Osteoblast (primary cell): ENCODE results near the gene PON1. TPM values are rescaled to one million over a fixed set of nuclear protein-coding genes. Genes with fewer than 3 reads are reported as not detected.
A peak's percentile ranks its signal among the peaks of the same experiment; 100 is the strongest.

ENCODE experiments used
- DNase-seq: peaks from one replicate; pipeline ENCODE4 v3.0.0; 2011; ENCODE audit warnings: low spot score, mixed read lengths; ENCODE audit not compliant: insufficient read length; ENCODE audit errors: missing footprints
- H2AFZ ChIP-seq: 2 replicates; pipeline ENCODE4 v1.6.0; 2011; ENCODE audit warnings: mild to moderate bottlenecking, low read length
- H3K27ac ChIP-seq: 2 replicates; pipeline ENCODE4 v1.5.1; 2011; ENCODE audit warnings: mild to moderate bottlenecking, low read depth, low read length, moderate library complexity
- H3K27me3 ChIP-seq: 2 replicates; pipeline ENCODE4 v1.6.0; 2012; ENCODE audit warnings: mild to moderate bottlenecking, control low read depth, inconsistent platforms, low read length, moderate library complexity; ENCODE audit not compliant: insufficient read depth
- H3K36me3 ChIP-seq: 2 replicates; pipeline ENCODE4 v1.5.1; 2011; ENCODE audit warnings: mild to moderate bottlenecking, low read length, control low read depth, moderate library complexity; ENCODE audit not compliant: insufficient read depth
- H3K4me1 ChIP-seq: 2 replicates; pipeline ENCODE4 v1.5.1; 2011; ENCODE audit warnings: mild to moderate bottlenecking, low read length, control low read depth, moderate library complexity; ENCODE audit not compliant: insufficient read depth
- H3K4me2 ChIP-seq: 2 replicates; pipeline ENCODE4 v1.6.0; 2011; ENCODE audit warnings: mild to moderate bottlenecking, low read length; ENCODE audit not compliant: insufficient read depth
- H3K4me3 ChIP-seq: fragments of 200-600 bp; sonication (generic); 3 replicates; pipeline ENCODE4 v1.5.1; 2012; ENCODE audit warnings: mild to moderate bottlenecking, low read length, inconsistent platforms; ENCODE audit not compliant: insufficient read depth
- H3K79me2 ChIP-seq: 2 replicates; pipeline ENCODE4 v1.6.0; 2012; ENCODE audit warnings: mild to moderate bottlenecking, low read length, control low read depth, inconsistent platforms; ENCODE audit not compliant: insufficient read depth
- H3K9me3 ChIP-seq: 2 replicates; pipeline ENCODE4 v1.5.1; 2011; ENCODE audit warnings: low read depth, low read length, control low read depth
- H4K20me1 ChIP-seq: 2 replicates; pipeline ENCODE4 v1.6.0; 2012; ENCODE audit warnings: mild to moderate bottlenecking, low read length, control low read depth; ENCODE audit not compliant: insufficient read depth
- total RNA-seq: library from RNA; depleted of rRNA; stranded (reverse); fragments of >200 nt; gene quantifications from 2 replicates; pipeline ENCODE4 v1.2.3, GENCODE V29; 2012
- TF ChIP-seq, protein P1 (sequence below): IDR thresholded peaks from 2 replicates; pipeline ENCODE4 v1.5.1; 2011; ENCODE audit warnings: mild to moderate bottlenecking, low read depth, low read length, moderate library complexity; ENCODE audit errors: extremely low read depth

Gene PON1
- total RNA-seq, 1 donor: not detected

DNA sequence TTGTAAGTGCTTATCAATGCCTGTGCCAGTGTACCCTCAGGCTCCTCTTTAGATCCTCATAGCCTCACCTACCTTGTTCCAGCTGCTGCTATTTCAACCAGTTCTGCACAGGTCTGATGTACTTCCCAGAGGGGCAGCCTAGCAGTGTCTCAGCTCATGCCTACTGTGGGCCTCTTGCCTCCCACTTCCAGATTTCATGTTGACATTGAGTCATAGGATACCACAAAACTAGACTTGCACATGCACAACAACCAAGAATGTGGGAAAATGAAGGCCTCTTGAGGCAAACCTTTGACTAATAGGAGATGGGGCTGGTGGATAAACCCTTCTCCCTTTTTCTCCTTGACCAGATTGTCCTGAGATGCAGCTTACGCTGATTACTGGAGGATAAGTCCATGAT is 40.8 kb upstream of the PON1 start:
- H3K27ac ChIP-seq: no peak overlapping the region
- no peak for DNase-seq
- H2AFZ ChIP-seq: no peak overlapping the region
- H3K4me2 ChIP-seq: no peak overlapping the region
- H3K27me3 ChIP-seq: peaks cover 3% of the 10 kb centered on the region
- no peaks in the 10 kb centered on the region for H3K4me1 ChIP-seq
- H4K20me1 ChIP-seq: no peaks in the 10 kb centered on the region
- H3K4me3 ChIP-seq: no peak overlapping the region
- no peaks in the 10 kb centered on the region for H3K79me2 ChIP-seq
- H3K9me3 ChIP-seq: no peaks in the 10 kb centered on the region
- TF ChIP-seq, protein P1, sequence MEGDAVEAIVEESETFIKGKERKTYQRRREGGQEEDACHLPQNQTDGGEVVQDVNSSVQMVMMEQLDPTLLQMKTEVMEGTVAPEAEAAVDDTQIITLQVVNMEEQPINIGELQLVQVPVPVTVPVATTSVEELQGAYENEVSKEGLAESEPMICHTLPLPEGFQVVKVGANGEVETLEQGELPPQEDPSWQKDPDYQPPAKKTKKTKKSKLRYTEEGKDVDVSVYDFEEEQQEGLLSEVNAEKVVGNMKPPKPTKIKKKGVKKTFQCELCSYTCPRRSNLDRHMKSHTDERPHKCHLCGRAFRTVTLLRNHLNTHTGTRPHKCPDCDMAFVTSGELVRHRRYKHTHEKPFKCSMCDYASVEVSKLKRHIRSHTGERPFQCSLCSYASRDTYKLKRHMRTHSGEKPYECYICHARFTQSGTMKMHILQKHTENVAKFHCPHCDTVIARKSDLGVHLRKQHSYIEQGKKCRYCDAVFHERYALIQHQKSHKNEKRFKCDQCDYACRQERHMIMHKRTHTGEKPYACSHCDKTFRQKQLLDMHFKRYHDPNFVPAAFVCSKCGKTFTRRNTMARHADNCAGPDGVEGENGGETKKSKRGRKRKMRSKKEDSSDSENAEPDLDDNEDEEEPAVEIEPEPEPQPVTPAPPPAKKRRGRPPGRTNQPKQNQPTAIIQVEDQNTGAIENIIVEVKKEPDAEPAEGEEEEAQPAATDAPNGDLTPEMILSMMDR: no peak
- H3K36me3 ChIP-seq: no peaks in the 10 kb centered on the region

DNA sequence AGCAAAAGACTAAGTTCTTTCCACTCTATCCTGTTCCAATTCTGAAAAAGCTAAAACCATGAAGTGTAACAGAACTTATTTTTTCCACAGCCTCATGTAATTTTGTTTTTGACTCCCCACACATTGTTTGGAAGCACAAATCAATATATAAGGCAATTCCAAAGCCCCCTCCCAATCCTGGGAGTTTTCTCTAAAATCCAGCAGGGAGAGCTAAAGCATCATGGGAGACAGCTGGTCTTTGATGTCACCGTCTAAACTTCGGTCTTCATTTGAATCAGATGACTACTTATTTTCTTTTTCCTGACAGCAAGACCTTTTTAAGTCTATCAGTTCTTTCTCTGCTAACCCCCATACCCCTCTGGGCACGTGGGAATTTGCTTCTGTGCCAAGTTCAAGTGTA is 33.3 kb upstream of the PON1 start:
- no peak for DNase-seq
- H3K4me2 ChIP-seq: no peak overlapping the region
- H3K79me2 ChIP-seq: no peaks in the 10 kb centered on the region
- H3K9me3 ChIP-seq: no peaks in the 10 kb centered on the region
- no peaks in the 10 kb centered on the region for H3K27me3 ChIP-seq
- no peaks in the 10 kb centered on the region for H3K4me1 ChIP-seq
- H2AFZ ChIP-seq: peak overlapping the region; percentile 12
- TF ChIP-seq, protein P1: peak; percentile 9
- H3K36me3 ChIP-seq: no peaks in the 10 kb centered on the region
- no peak overlapping the region for H3K27ac ChIP-seq
- no peaks in the 10 kb centered on the region for H4K20me1 ChIP-seq
- no peak overlapping the region for H3K4me3 ChIP-seq

DNA sequence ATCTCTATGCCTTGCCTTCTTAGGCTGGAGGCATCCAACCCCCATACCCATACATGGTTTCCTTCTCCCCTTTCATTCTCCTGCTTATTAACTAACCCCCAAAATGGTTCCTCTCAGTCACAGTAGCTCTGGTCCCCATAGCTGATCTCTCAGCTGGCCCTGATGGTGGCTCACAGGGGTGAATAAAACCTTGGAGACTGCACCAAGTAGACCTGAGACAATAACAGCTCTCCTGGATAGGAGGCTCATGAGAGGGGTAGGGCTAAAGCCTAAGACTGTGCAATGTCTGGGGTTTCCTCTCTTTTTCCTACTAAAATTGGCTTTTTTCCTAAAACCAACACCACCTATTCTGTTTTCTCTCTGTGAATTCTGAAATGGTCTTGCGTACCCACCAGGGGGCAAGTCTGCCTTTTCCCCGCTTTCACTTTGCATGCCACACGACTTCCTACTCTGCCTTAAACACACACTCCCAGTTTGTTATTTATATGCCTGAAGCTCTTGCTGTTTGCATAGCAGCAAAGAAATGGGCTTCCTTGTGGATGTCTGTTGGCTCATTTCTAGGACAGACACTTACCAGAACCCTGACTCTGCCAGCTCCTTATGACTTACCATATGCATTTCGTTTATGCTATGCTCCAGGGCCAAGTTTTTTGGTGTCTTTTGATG is 18.4 kb upstream of the PON1 start:
- Histone ChIP-seq H3K4me3 (no peak overlapping the region), H3K36me3 (no peaks in the 10 kb centered on the region), H3K79me2 (no peaks in the 10 kb centered on the region), H3K4me2 (no peak overlapping the region), H2AFZ (no peak overlapping the region), H3K9me3 (no peaks in the 10 kb centered on the region), H3K4me1 (no peaks in the 10 kb centered on the region), H4K20me1 (no peaks in the 10 kb centered on the region), H3K27me3 (no peaks in the 10 kb centered on the region), H3K27ac (no peak overlapping the region)
- TF ChIP-seq, protein P1: peak; percentile 9
- no peak for DNase-seq

DNA sequence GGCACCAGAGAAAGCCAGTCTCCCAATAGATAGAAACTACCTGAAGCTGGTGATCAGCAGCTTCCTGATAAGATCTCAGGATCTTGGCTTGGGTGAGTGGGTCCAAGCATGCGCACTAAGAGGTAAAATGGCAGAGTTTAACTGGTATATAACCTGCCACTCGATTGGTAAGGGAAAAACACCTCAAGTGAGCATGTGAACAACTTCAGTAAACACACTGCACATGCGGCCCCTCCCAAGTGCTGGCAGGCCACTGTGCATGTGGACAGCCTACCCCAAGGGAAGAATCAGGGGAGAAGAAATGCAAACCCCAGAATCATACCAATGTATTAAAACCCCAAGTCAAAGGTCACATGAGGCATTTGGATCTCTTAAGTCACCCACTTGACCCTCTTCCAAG is 17.7 kb upstream of the PON1 start:
- no peaks in the 10 kb centered on the region for H3K36me3 ChIP-seq
- H2AFZ ChIP-seq: no peak overlapping the region
- no peaks in the 10 kb centered on the region for H3K9me3 ChIP-seq
- H3K27ac ChIP-seq: no peak overlapping the region
- no peaks in the 10 kb centered on the region for H3K79me2 ChIP-seq
- no peaks in the 10 kb centered on the region for H3K27me3 ChIP-seq
- H3K4me1 ChIP-seq: no peaks in the 10 kb centered on the region
- no peaks in the 10 kb centered on the region for H4K20me1 ChIP-seq
- TF ChIP-seq, protein P1: no peak
- H3K4me2 ChIP-seq: no peak overlapping the region
- H3K4me3 ChIP-seq: no peak overlapping the region
- no peak for DNase-seq
